OCI-LY7 (cell line): ENCODE measurements around the gene SPATA7. TPM values are rescaled to one million over a fixed set of nuclear protein-coding genes. Genes with fewer than 3 reads are reported as not detected.

Source experiments
- BruUV-seq: library from RNA; stranded (reverse); fragments of 400-500 nt; replicated peaks from 2 replicates; lab custom pipeline; 2021; lab: Mats Ljungman, UMichigan
- CTCF ChIA-PET: fragments of 300-600 bp; sonication (Branson Sonifier 250); formaldehyde crosslinking; loops from one replicate; lab custom pipeline; 2022; ENCODE audit warnings: antibody characterized with exemption; ENCODE audit not compliant: unreplicated experiment; lab: Charles Lee
- POLR2A ChIA-PET: fragments of 300-600 bp; sonication (Branson Sonifier 250); formaldehyde crosslinking; loops from one replicate; lab custom pipeline; 2022; ENCODE audit warnings: antibody characterized with exemption; lab: Charles Lee
- DNase-seq: peaks from one replicate; pipeline ENCODE4 v3.0.0-alpha.2; 2015; ENCODE audit warnings: low spot score
- H2AFZ ChIP-seq: fragments of 200-600 bp; sonication (generic), shearing (Covaris generic); 2 replicates; pipeline ENCODE4 v1.6.1; 2014; ENCODE audit warnings: mild to moderate bottlenecking, antibody characterized with exemption, low read length, moderate library complexity
- H3K27ac ChIP-seq: fragments of 200-600 bp; sonication (generic); 2 replicates; pipeline ENCODE4 v1.5.1; 2014; ENCODE audit warnings: mixed run types, low read depth, mild to moderate bottlenecking, moderate library complexity, low read length, inconsistent platforms; ENCODE audit not compliant: poor library complexity, severe bottlenecking
- H3K36me3 ChIP-seq: fragments of 200-600 bp; sonication (generic); 2 replicates; pipeline ENCODE4 v1.6.1; 2014; ENCODE audit warnings: mild to moderate bottlenecking, antibody characterized with exemption, low read length, moderate library complexity, mixed read lengths; ENCODE audit not compliant: insufficient read depth
- H3K4me1 ChIP-seq: fragments of 200-600 bp; sonication (generic); 2 replicates; pipeline ENCODE4 v1.5.1; 2014; ENCODE audit warnings: mild to moderate bottlenecking, low read length; ENCODE audit not compliant: insufficient read depth, poor library complexity, severe bottlenecking
- H3K4me2 ChIP-seq: fragments of 200-600 bp; sonication (generic); 2 replicates; pipeline ENCODE4 v1.6.1; 2014; ENCODE audit warnings: mild to moderate bottlenecking, low read length
- H3K4me3 ChIP-seq: fragments of 200-600 bp; sonication (generic); 2 replicates; pipeline ENCODE4 v1.5.1; 2014; ENCODE audit warnings: mild to moderate bottlenecking, low read depth, low read length; ENCODE audit not compliant: poor library complexity, severe bottlenecking
- H3K79me2 ChIP-seq: fragments of 200-600 bp; sonication (generic); 2 replicates; pipeline ENCODE4 v1.6.1; 2016; ENCODE audit warnings: low read depth, mild to moderate bottlenecking, low read length, moderate library complexity, mixed read lengths; ENCODE audit not compliant: insufficient read depth
- H3K9me2 ChIP-seq: fragments of 200-600 bp; sonication (generic); 2 replicates; pipeline ENCODE4 v1.6.1; 2016; ENCODE audit warnings: mild to moderate bottlenecking, low read length, mixed read lengths; ENCODE audit not compliant: insufficient read depth
- H3K9me3 ChIP-seq: fragments of 200-600 bp; sonication (generic); 2 replicates; pipeline ENCODE4 v1.6.1; 2014; ENCODE audit warnings: mild to moderate bottlenecking, mixed run types, low read length, mixed read lengths
- H4K20me1 ChIP-seq: fragments of 200-600 bp; sonication (generic); 2 replicates; pipeline ENCODE4 v1.6.1; 2014; ENCODE audit warnings: mild to moderate bottlenecking, antibody characterized with exemption, low read length, moderate library complexity, mixed read lengths; ENCODE audit not compliant: insufficient read depth
- EZH2phosphoT487 ChIP-seq: fragments of 200-600 bp; sonication (generic); IDR thresholded peaks from 2 replicates; pipeline ENCODE4 v1.6.1; 2018; ENCODE audit warnings: low read depth, borderline replicate concordance, mild to moderate bottlenecking, mixed run types, antibody characterized with exemption, low read length, moderate library complexity, mixed read lengths
- intact Hi-C: fragments of 100-400 bp; cut with micrococcal nuclease; formaldehyde crosslinking; loops from one replicate; pipeline ENCODE4 v1.10.0; 2022; ENCODE audit not compliant: unreplicated experiment
- total RNA-seq, 2 experiments: library from RNA; depleted of rRNA in 1 of 2; stranded (reverse); fragments of >200 nt in 1 of 2; shearing (Covaris generic) in 1 of 2; gene quantifications; 2 replicates each; pipeline ENCODE4 v1.2.3, GENCODE V29; 2014 to 2022
- TF ChIP-seq, protein P1 (sequence below): fragments of 200-600 bp; sonication (generic); conservative IDR thresholded peaks from 2 replicates; pipeline ENCODE4 v1.5.1; 2014; ENCODE audit warnings: mild to moderate bottlenecking, antibody characterized with exemption, low read length, moderate library complexity, mixed read lengths

SPATA7 gene
- total RNA-seq, 2 experiments from 2014 or later, result 6.3 to 10.3 TPM

DNA sequence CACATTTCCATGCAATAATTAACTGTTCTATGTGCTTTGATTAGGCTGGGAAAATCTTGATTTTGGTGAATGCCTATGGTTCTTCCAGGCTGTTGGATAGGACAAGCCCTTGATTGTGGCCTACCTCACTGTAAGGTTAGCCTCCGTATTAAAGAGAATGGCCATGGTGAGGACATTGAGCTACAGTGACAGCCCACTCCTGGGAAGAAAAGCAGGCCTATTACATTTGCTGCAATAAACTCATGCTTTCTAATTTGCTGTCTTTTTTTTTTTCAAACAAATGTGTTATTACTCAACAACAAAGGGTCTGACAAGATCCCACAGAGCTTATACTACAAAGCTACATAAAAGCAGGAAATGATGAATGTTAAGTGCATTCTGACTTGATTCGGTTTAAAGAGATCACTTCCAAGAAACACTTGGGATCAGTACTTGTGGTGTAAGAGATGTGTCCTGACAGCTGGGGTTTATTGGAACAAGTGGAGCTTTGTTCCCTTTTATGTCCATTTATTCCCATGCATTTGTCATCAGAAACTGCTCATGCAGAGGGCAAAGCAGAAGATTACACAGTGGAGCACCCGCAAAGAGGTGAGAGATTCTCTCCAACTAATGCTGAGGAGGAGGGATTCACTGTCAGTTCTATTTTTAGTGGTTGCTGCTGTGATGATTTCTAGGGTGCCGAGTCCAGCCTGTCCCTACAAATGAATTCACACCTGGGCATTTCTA is 33.3 kb upstream of the SPATA7 start:
- H3K9me2 ChIP-seq, result no peaks in the 10 kb centered on the region
- CTCF ChIA-PET, result no interaction called here

DNA sequence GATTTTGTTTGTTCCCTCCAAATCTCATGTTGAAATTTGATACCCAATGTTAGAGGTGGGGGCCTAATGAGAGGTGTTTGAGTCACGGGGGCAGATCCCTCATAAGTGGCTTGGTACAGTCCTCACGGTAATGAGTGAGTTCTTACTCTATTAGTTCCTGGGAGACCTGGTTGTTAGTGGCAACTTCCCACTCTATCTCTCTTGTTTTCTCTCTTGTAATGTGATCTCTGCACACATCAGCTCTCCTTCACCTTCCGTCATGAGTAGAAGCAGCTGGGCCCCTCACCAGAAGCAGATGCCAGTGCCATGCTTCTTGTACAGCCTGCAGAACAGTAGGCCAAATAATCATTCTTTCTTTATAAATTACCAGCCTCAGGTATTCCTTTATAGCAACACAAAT is 32.8 kb upstream of the SPATA7 start:
- Histone ChIP-seq H3K27ac (no peak overlapping the region), H3K4me2 (no peak overlapping the region), H3K4me3 (no peak overlapping the region), H3K4me1 (no peaks in the 10 kb centered on the region), H4K20me1 (no peaks in the 10 kb centered on the region), H3K36me3 (no peaks in the 10 kb centered on the region), H3K79me2 (no peaks in the 10 kb centered on the region), H3K9me2 (no peaks in the 10 kb centered on the region), H3K9me3 (no peaks in the 10 kb centered on the region), H2AFZ (no peak overlapping the region)
- no peak for DNase-seq
- ChIA-PET CTCF (no interaction called here), POLR2A (interaction anchor here (0.7 to 2.4 kb wide), 2 partner anchors 12 to 179 kb away, joined by 3 to 7 read pairs; no protein-coding TSS in a partner anchor)
- intact Hi-C loops, result no loop called here
- BruUV-seq, result no TSS peak
- TF ChIP-seq EZH2phosphoT487, result no peak
- TF ChIP-seq, protein P1, sequence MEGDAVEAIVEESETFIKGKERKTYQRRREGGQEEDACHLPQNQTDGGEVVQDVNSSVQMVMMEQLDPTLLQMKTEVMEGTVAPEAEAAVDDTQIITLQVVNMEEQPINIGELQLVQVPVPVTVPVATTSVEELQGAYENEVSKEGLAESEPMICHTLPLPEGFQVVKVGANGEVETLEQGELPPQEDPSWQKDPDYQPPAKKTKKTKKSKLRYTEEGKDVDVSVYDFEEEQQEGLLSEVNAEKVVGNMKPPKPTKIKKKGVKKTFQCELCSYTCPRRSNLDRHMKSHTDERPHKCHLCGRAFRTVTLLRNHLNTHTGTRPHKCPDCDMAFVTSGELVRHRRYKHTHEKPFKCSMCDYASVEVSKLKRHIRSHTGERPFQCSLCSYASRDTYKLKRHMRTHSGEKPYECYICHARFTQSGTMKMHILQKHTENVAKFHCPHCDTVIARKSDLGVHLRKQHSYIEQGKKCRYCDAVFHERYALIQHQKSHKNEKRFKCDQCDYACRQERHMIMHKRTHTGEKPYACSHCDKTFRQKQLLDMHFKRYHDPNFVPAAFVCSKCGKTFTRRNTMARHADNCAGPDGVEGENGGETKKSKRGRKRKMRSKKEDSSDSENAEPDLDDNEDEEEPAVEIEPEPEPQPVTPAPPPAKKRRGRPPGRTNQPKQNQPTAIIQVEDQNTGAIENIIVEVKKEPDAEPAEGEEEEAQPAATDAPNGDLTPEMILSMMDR, result no peak

More for the DNA sequence above, 33.3 kb upstream of the SPATA7 start:
- Histone ChIP-seq H3K4me2 (no peak overlapping the region), H3K27ac (no peak overlapping the region), H3K4me1 (no peaks in the 10 kb centered on the region), H3K9me3 (no peaks in the 10 kb centered on the region), H2AFZ (no peak overlapping the region), H3K4me3 (no peak overlapping the region), H3K36me3 (no peaks in the 10 kb centered on the region), H4K20me1 (no peaks in the 10 kb centered on the region), H3K79me2 (no peaks in the 10 kb centered on the region)
- POLR2A ChIA-PET, result interaction anchor here (0.7 kb wide), 1 partner anchor 180 kb away, joined by 3 read pairs; no protein-coding TSS in a partner anchor
- no peak for TF ChIP-seq EZH2phosphoT487
- TF ChIP-seq, protein P1, result no peak
- intact Hi-C loops, result no loop called here
- BruUV-seq, result no TSS peak
- DNase-seq, result no peak

DNA sequence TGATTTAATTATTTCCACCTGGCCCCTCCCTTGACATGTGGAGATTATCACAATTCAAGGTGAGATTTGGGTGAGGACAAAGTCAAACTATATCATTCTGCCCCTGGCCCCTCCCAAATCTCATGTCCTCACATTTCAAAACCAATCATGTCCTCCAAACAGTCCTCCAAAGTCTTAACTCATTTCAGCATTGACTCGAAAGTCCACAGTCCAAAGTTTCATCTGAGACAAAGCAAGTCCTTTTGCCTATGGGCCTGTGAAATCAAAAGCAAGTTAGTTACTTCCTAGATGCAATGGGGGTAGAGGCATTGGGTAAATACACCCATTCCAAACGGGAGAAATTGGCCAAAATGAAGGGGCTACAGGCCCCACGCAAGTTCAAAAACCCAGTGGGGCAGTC is 31.1 kb upstream of the SPATA7 start:
- ChIA-PET POLR2A (interaction anchor here (2.4 kb wide), 1 partner anchor 11 kb away, joined by 7 read pairs; no protein-coding TSS in a partner anchor), CTCF (interaction anchor here (0.6 kb wide), 1 partner anchor 160 kb away, joined by 3 read pairs; no protein-coding TSS in a partner anchor)
- no TSS peak for BruUV-seq
- no peaks in the 10 kb centered on the region for H3K9me3 ChIP-seq
- H3K4me3 ChIP-seq, result no peak overlapping the region
- intact Hi-C loops, result no loop called here
- H2AFZ ChIP-seq, result no peak overlapping the region
- H3K4me2 ChIP-seq, result no peak overlapping the region
- no peaks in the 10 kb centered on the region for H3K9me2 ChIP-seq
- no peaks in the 10 kb centered on the region for H3K36me3 ChIP-seq
- no peaks in the 10 kb centered on the region for H3K4me1 ChIP-seq
- H3K79me2 ChIP-seq, result no peaks in the 10 kb centered on the region
- no peak overlapping the region for H3K27ac ChIP-seq
- no peak for DNase-seq
- TF ChIP-seq, protein P1, result no peak
- no peak for TF ChIP-seq EZH2phosphoT487
- H4K20me1 ChIP-seq, result no peaks in the 10 kb centered on the region
